Hepatocyte (in vitro differentiated cells): Measurements from ENCODE around the gene L3MBTL3. TPM values are rescaled to one million over a fixed set of nuclear protein-coding genes. Genes with fewer than 3 reads are reported as not detected.

Experiments
- DNase-seq: peaks from one replicate; pipeline ENCODE4 v3.0.0-alpha.2; 2016; ENCODE audit warnings: low spot score
- H2AFZ ChIP-seq: fragments of 200-600 bp; sonication (generic); 2 replicates; pipeline ENCODE4 v1.6.0; 2016; ENCODE audit warnings: antibody characterized with exemption, mild to moderate bottlenecking
- H3K27ac ChIP-seq: fragments of 200-600 bp; sonication (generic); 2 replicates; pipeline ENCODE4 v1.5.1; 2016; ENCODE audit warnings: mild to moderate bottlenecking
- H3K27me3 ChIP-seq: fragments of 200-600 bp; sonication (generic); 2 replicates; pipeline ENCODE4 v1.6.1; 2016
- H3K36me3 ChIP-seq: fragments of 200-600 bp; sonication (generic); replicated peaks from 2 replicates; pipeline ENCODE4 v1.5.1; 2016; ENCODE audit warnings: low read depth; ENCODE audit not compliant: insufficient read depth
- H3K4me1 ChIP-seq: fragments of 200-600 bp; sonication (generic); 2 replicates; pipeline ENCODE4 v1.5.1; 2016; ENCODE audit warnings: mild to moderate bottlenecking, moderate library complexity; ENCODE audit not compliant: insufficient read depth
- H3K4me2 ChIP-seq: fragments of 200-600 bp; sonication (generic); 2 replicates; pipeline ENCODE4 v1.6.0; 2016
- H3K4me3 ChIP-seq: fragments of 200-600 bp; sonication (generic); 2 replicates; pipeline ENCODE4 v1.5.1; 2016; ENCODE audit warnings: mild to moderate bottlenecking
- H3K79me2 ChIP-seq: fragments of 200-600 bp; sonication (generic); 2 replicates; pipeline ENCODE4 v1.6.0; 2017; ENCODE audit warnings: mild to moderate bottlenecking
- H3K9me2 ChIP-seq: fragments of 200-600 bp; sonication (generic); replicated peaks from 2 replicates; pipeline ENCODE4 v1.6.0; 2017; ENCODE audit warnings: mild to moderate bottlenecking; ENCODE audit not compliant: insufficient read depth
- H3K9me3 ChIP-seq: fragments of 200-600 bp; sonication (generic); 2 replicates; pipeline ENCODE4 v1.5.1; 2016; ENCODE audit warnings: low read depth, mild to moderate bottlenecking
- H4K20me1 ChIP-seq: fragments of 200-600 bp; sonication (generic); 2 replicates; pipeline ENCODE4 v1.6.0; 2016; ENCODE audit warnings: mild to moderate bottlenecking; ENCODE audit not compliant: insufficient read depth, poor library complexity, severe bottlenecking
- CTCF ChIP-seq: fragments of 200-600 bp; sonication (generic); IDR thresholded peaks from 2 replicates; pipeline ENCODE4 v1.5.1; 2016; ENCODE audit warnings: antibody characterized with exemption, mild to moderate bottlenecking; ENCODE audit not compliant: poor library complexity
- EZH2 ChIP-seq: fragments of 200-600 bp; sonication (generic); IDR thresholded peaks from 2 replicates; pipeline ENCODE4 v1.6.1; 2016; ENCODE audit warnings: antibody characterized with exemption, mild to moderate bottlenecking, borderline replicate concordance
- EZH2phosphoT487 ChIP-seq: fragments of 200-600 bp; sonication (generic); IDR thresholded peaks from one replicate; pipeline ENCODE4 v1.6.1; 2018; ENCODE audit warnings: antibody characterized with exemption, mild to moderate bottlenecking, low read depth, moderate library complexity; ENCODE audit not compliant: unreplicated experiment, severe bottlenecking
- WGBS: methylation state at CpG from one replicate; pipeline ENCODE4 v1.1.6; 2016; ENCODE audit warnings: low lambda C conversion rate; ENCODE audit errors: missing lambda C conversion rate; 5-methylcytosine and 5-hydroxymethylcytosine counted together
- polyA plus RNA-seq: library from polyadenylated mRNA; unstranded; fragments of >200 nt; fragmentation: Nextera tagmentation; extraction: Ambion mirVana; gene quantifications from 2 replicates; pipeline ENCODE4 v1.2.1, GENCODE V29; 2016
- total RNA-seq: library from RNA; depleted of rRNA; stranded (reverse); fragments of >200 nt; gene quantifications from 2 replicates; pipeline ENCODE4 v1.2.3, GENCODE V29; 2014

The L3MBTL3 gene
- total and polyA plus RNA-seq, 2 experiments from 2014 or later = 5.3 to 20.1 TPM

DNA sequence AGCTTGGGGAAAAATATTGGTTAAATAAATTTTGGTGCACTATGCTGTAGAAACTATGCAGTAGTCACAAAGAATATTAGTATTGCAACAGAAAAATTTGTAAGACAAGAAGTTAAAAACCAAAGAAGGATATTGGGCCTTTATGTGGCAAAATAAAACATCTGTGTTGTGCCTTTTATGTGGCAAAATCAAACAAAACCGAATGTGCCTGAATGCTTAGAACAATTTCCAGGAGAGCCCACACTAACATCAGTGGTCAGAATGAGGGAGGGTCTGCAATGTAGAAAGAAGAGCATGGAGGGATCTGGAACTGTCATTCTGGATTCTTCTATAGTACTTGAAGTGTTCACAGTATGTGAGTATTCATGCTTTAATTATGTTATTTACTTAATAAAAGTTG lies 75.2 kb downstream of the L3MBTL3 start:
- no peak overlapping the region for H3K4me2 ChIP-seq
- no peaks in the 10 kb centered on the region for H3K9me3 ChIP-seq
- 100% methylated on average over 1 of the region's 1 CpG for WGBS
- H3K9me2 ChIP-seq = no peaks in the 10 kb centered on the region
- no peak overlapping the region for H2AFZ ChIP-seq
- TF ChIP-seq CTCF (no peak), EZH2 (no peak), EZH2phosphoT487 (no peak)
- no peak for DNase-seq
- H3K79me2 ChIP-seq = no peaks in the 10 kb centered on the region
- H3K36me3 ChIP-seq = no peaks in the 10 kb centered on the region
- no peaks in the 10 kb centered on the region for H4K20me1 ChIP-seq
- no peak overlapping the region for H3K4me3 ChIP-seq
- no peaks in the 10 kb centered on the region for H3K4me1 ChIP-seq
- H3K27me3 ChIP-seq = no peaks in the 10 kb centered on the region
- no peak overlapping the region for H3K27ac ChIP-seq

- Histone ChIP-seq H3K9me2 (no peaks in the 10 kb centered on the region), H3K4me1 (no peaks in the 10 kb centered on the region), H4K20me1 (no peaks in the 10 kb centered on the region), H3K36me3 (no peaks in the 10 kb centered on the region), H3K4me3 (no peak overlapping the region), H3K79me2 (no peaks in the 10 kb centered on the region), H3K27ac (no peak overlapping the region), H3K4me2 (no peak overlapping the region), H2AFZ (no peak overlapping the region), H3K27me3 (no peaks in the 10 kb centered on the region), H3K9me3 (no peaks in the 10 kb centered on the region)
- no peak for DNase-seq
- TF ChIP-seq CTCF (no peak), EZH2phosphoT487 (no peak), EZH2 (no peak)
- 78% methylated on average over 4 of the region's 4 CpGs for WGBS
These were observed 79.9 kb downstream of the L3MBTL3 start for GRCh38 chr6:130098317-130098716.

- no peak overlapping the region for H3K4me3 ChIP-seq
- H3K27me3 ChIP-seq = no peaks in the 10 kb centered on the region
- H3K36me3 ChIP-seq = no peaks in the 10 kb centered on the region
- no peaks in the 10 kb centered on the region for H3K4me1 ChIP-seq
- WGBS = 94% methylated on average over 3 of the region's 3 CpGs
- no peak for DNase-seq
- no peak overlapping the region for H2AFZ ChIP-seq
- H3K4me2 ChIP-seq = no peak overlapping the region
- H3K9me2 ChIP-seq = no peaks in the 10 kb centered on the region
- no peaks in the 10 kb centered on the region for H3K79me2 ChIP-seq
- H4K20me1 ChIP-seq = no peaks in the 10 kb centered on the region
- TF ChIP-seq CTCF = no peak
- no peak for TF ChIP-seq EZH2phosphoT487
- TF ChIP-seq EZH2 = no peak
- no peaks in the 10 kb centered on the region for H3K9me3 ChIP-seq
- no peak overlapping the region for H3K27ac ChIP-seq
These were observed 80.7 kb downstream of the L3MBTL3 start for GRCh38 chr6:130099119-130099518.
